ENCODE results near the gene NFATC2.

Gene NFATC2

GRCh38 chr20:51373713-51374455, 168.6 kb downstream of the NFATC2 start:
- H3K4me3 ChIP-seq (ENCODE audit: low read depth, low read length) = no peak overlapping the region
- ChIA-PET CTCF (interaction anchor here (1.2 to 13.3 kb wide), 16 partner anchors 12 to 392 kb away, joined by 4 to 206 read pairs (median 7); no protein-coding TSS in a partner anchor), POLR2A (interaction anchor here (0.5 kb wide), 1 partner anchor 287 kb away, joined by 3 read pairs; no protein-coding TSS in a partner anchor)
- DNase-seq (ENCODE audit: low read depth, low spot score) = no peak
- TF ChIP-seq CTCF (IDR thresholded peaks at IDR 0.05; ENCODE audit: insufficient read depth, low read length, missing control alignments) = no peak

GRCh38 chr20:51372966-51373365, 169.6 kb downstream of the NFATC2 start:
- ChIA-PET POLR2A (no interaction called here), CTCF (interaction anchor here (0.6 to 13.3 kb wide), 29 partner anchors 8 to 645 kb away, joined by 3 to 206 read pairs (median 5); no protein-coding TSS in a partner anchor)
- TF ChIP-seq CTCF (IDR thresholded peaks at IDR 0.05; ENCODE audit: insufficient read depth, low read length, missing control alignments) = no peak
- no peak overlapping the region for H3K4me3 ChIP-seq (ENCODE audit: low read depth, low read length)
- DNase-seq (ENCODE audit: low read depth, low spot score) = no peak

- ChIA-PET CTCF (interaction anchor here (0.6 to 13.3 kb wide), 33 partner anchors 8 to 646 kb away, joined by 3 to 206 read pairs (median 5); no protein-coding TSS in a partner anchor), POLR2A (interaction anchor here (0.6 kb wide), 1 partner anchor 243 kb away, joined by 3 read pairs; no protein-coding TSS in a partner anchor)
- peak; percentile 90 for TF ChIP-seq CTCF (IDR thresholded peaks at IDR 0.05; ENCODE audit: insufficient read depth, low read length, missing control alignments)
- no peak overlapping the region for H3K4me3 ChIP-seq (ENCODE audit: low read depth, low read length)
- DNase-seq (ENCODE audit: low read depth, low spot score) = no peak
Measured at GRCh38 chr20:51372176-51372803, 170.2 kb downstream of the NFATC2 start.

GRCh38 chr20:51371720-51372119, 170.8 kb downstream of the NFATC2 start:
- ChIA-PET CTCF (interaction anchor here (0.8 to 13.3 kb wide), 25 partner anchors 9 to 594 kb away, joined by 3 to 206 read pairs (median 5); no protein-coding TSS in a partner anchor), POLR2A (no interaction called here)
- DNase-seq (ENCODE audit: low read depth, low spot score) = no peak
- no peak for TF ChIP-seq CTCF (IDR thresholded peaks at IDR 0.05; ENCODE audit: insufficient read depth, low read length, missing control alignments)
- no peak overlapping the region for H3K4me3 ChIP-seq (ENCODE audit: low read depth, low read length)

- POLR2A ChIA-PET = no interaction called here
Measured at GRCh38 chr20:51369503-51369902, 173.0 kb downstream of the NFATC2 start.

More at GRCh38 chr20:51369503-51369902, 173.0 kb downstream of the NFATC2 start:
- no peak overlapping the region for H3K4me3 ChIP-seq (ENCODE audit: low read depth, low read length)
- DNase-seq (ENCODE audit: low read depth, low spot score) = no peak
- no peak for TF ChIP-seq CTCF (IDR thresholded peaks at IDR 0.05; ENCODE audit: insufficient read depth, low read length, missing control alignments)
- CTCF ChIA-PET = interaction anchor here (0.9 to 13.3 kb wide), 5 partner anchors 17 to 388 kb away, joined by 3 to 206 read pairs (median 13); no protein-coding TSS in a partner anchor
